Heart left ventricle (tissue), 16 donors: ENCODE data around the gene TENT5C. TPM values are rescaled to one million over a fixed set of nuclear protein-coding genes. Genes with fewer than 3 reads are reported as not detected.

Source experiments
- ATAC-seq, 4 donors: fragments of 200-7000 bp; cut with Tn5 transposase; one replicate each; pipeline ENCODE4 v1.9.1; 2020 to 2022; ENCODE audit warnings: moderate library complexity in 4 of 4, mild to moderate bottlenecking in 3 of 4, moderate number of reproducible peaks in 1 of 4
- DNase-seq, 5 donors: peaks; one replicate each; pipeline ENCODE4 v3.0.0-alpha.2; 2020
- H3K27ac ChIP-seq, 12 donors: fragments of 200-600 bp; sonication (generic) in 4 of 12; one replicate each; pipeline versions ENCODE4 v1.5.0 to v1.8.0; 2016 to 2022; ENCODE audit warnings: mild to moderate bottlenecking in 2 of 12
- H3K27me3 ChIP-seq, 9 donors: fragments of 200-600 bp; sonication (generic) in 2 of 9; one replicate each; pipeline versions ENCODE4 v1.5.1 to v1.8.0; 2016 to 2022; ENCODE audit warnings: mild to moderate bottlenecking in 3 of 9
- H3K36me3 ChIP-seq, 9 donors: fragments of 200-600 bp; sonication (generic) in 2 of 9; one replicate each; pipeline versions ENCODE4 v1.5.0 to v1.8.0; 2018 to 2022; ENCODE audit warnings: mild to moderate bottlenecking in 2 of 9
- H3K4me1 ChIP-seq, 12 donors: fragments of 200-600 bp; sonication (generic) in 4 of 12; one replicate each; pipeline versions ENCODE4 v1.5.0 to v1.8.0; 2016 to 2022; ENCODE audit warnings: mild to moderate bottlenecking in 3 of 12
- H3K4me3 ChIP-seq, 12 donors: fragments of 200-600 bp; sonication (generic) in 4 of 12; one replicate each; pipeline versions ENCODE4 v1.5.0 to v1.8.0; 2017 to 2022; ENCODE audit warnings: mild to moderate bottlenecking in 9 of 12, moderate library complexity in 4 of 12
- H3K9me3 ChIP-seq, 12 donors: fragments of 200-600 bp; sonication (generic) in 4 of 12; one replicate each; pipeline versions ENCODE4 v1.5.0 to v1.8.0; 2016 to 2022; ENCODE audit warnings: mild to moderate bottlenecking in 1 of 12
- CTCF ChIP-seq, 12 donors: fragments of 200-600 bp; sonication (generic) in 4 of 12; IDR thresholded peaks; one replicate each; pipeline versions ENCODE4 v1.5.0 to v1.8.0; 2018 to 2022; ENCODE audit warnings: antibody characterized with exemption in 12 of 12, mild to moderate bottlenecking in 5 of 12
- POLR2A ChIP-seq, 2 donors: fragments of 450-650 bp; IDR thresholded peaks; one replicate each; pipeline ENCODE4 v1.6.1; 2017; ENCODE audit warnings: antibody characterized with exemption in 2 of 2, mild to moderate bottlenecking in 2 of 2, moderate library complexity in 2 of 2
- WGBS, 4 donors: extraction: QIAGEN DNeasy Blood & Tissue Kit in 2 of 4; methylation state at CpG; one replicate each; pipeline versions ENCODE4 v1.1.5 to v1.1.7; 2013 to 2018; 5-methylcytosine and 5-hydroxymethylcytosine counted together
- intact Hi-C, 10 donors: fragments of 100-400 bp; cut with DNase I; formaldehyde crosslinking; loops; one replicate each; pipeline versions ENCODE4 v1.11.1 to v1.14.2; 2022
- polyA plus RNA-seq, 2 donors: library from polyadenylated mRNA; stranded (reverse); fragments of 200-250 nt; gene quantifications; one replicate each; pipeline ENCODE4 v1.2.3, GENCODE V29; 2013
- total RNA-seq, 9 donors: library from RNA; depleted of rRNA in 2 of 9; stranded (reverse); fragments of >200 nt in 2 of 9; fragmentation: NEBNext Ultra II Directional in 3 of 9; extraction: Animal tissue kit (Norgen Biotek cat#: 25700) in 3 of 9; gene quantifications; one replicate each; pipeline versions ENCODE4 v1.1.0 to v1.2.4, GENCODE V29; 2016 to 2023
- donor health status: ischemic (EF 13 %, LVEDD 7.1; RV severe dilation, severe dysfunction).
- donor health status: healthy with polysubstance abuse.
- donor health status: DM: no; HTN: yes; CAD: no.
- donor health status: DM: no; HTN: no; CAD: no.
- donor health status: ischemic (EF 25% LVEDD 6.9; RV normal size, moderate dysfunction).
- donor health status: ischemic (EF 25% LVEDD 5.7; RV mildly dilated, moderate dysfunction).
- donor health status: healthy.
- donor health status: DM: yes; HTN: yes; CAD: no.
- donor health status: ischemic (EF 35%, LVEDD 5.7; RV mildly dilated, moderate dysfunction).
- donor health status: nonischemic (EF 11% LVEDD 7.7; RV severe dilation, severe dysfunction).
- donor health status: DM: yes; HTN: yes; CAD: no.
- donor health status: PGD.
- donor health status: ischemic (EF 29% LVEDD 5.4; RV normal size, mild dysfunction).
- donor health status: nonischemic (EF 23%, LVEDD 6.1; RV moderate dilation, normal function).

TENT5C gene
- total and polyA plus RNA-seq, 11 donors = 3.7 to 21.6 (median 14.5) TPM

- WGBS, 4 donors = 79 to 93% (median 93%) methylated on average over 4 of the region's 4 CpGs
- Histone ChIP-seq H3K36me3 (no peaks in the 10 kb centered on the region), H3K9me3 (no peaks in the 10 kb centered on the region), H3K27ac (no peak overlapping the region), H3K4me3 (no peak overlapping the region), H3K27me3 (no peaks in the 10 kb centered on the region), H3K4me1 (no peaks in the 10 kb centered on the region)
- TF ChIP-seq POLR2A (IDR thresholded peaks at IDR 0.05) = no peak
- TF ChIP-seq CTCF (IDR thresholded peaks at IDR 0.05) = no peak
- DNase-seq (no peak), ATAC-seq (no peak)
- intact Hi-C loops = loop anchor here in 1 of 10 donors (10.0 kb wide), 1 partner anchor 62 kb away; no protein-coding TSS in a partner anchor
Measured at GRCh38 chr1:117642963-117643362, 37.1 kb downstream of the TENT5C start.

GRCh38 chr1:117643601-117644000 is 37.8 kb downstream of the TENT5C start:
- no peaks in the 10 kb centered on the region for H3K27me3 ChIP-seq

GRCh38 chr1:117644696-117645311 is 39.0 kb downstream of the TENT5C start:
- H3K36me3 ChIP-seq = no peaks in the 10 kb centered on the region
- no peak overlapping the region for H3K27ac ChIP-seq
- WGBS, 4 donors = 77 to 84% (median 80%) methylated on average over 3 of the region's 3 CpGs
- H3K9me3 ChIP-seq = no peaks in the 10 kb centered on the region
- no peak overlapping the region for H3K4me3 ChIP-seq
- TF ChIP-seq CTCF (IDR thresholded peaks at IDR 0.05) (no peak), POLR2A (IDR thresholded peaks at IDR 0.05) (no peak)
- no peak for ATAC-seq
- intact Hi-C loops = loop anchor here in 2 of 10 donors (5.0 to 10.0 kb wide), 2 partner anchors 60 to 67 kb away; no protein-coding TSS in a partner anchor
- no peak for DNase-seq
- no peaks in the 10 kb centered on the region for H3K27me3 ChIP-seq
- H3K4me1 ChIP-seq = no peaks in the 10 kb centered on the region

More at GRCh38 chr1:117643601-117644000, 37.8 kb downstream of the TENT5C start:
- no peaks in the 10 kb centered on the region for H3K4me1 ChIP-seq
- H3K36me3 ChIP-seq = no peaks in the 10 kb centered on the region
- WGBS, 4 donors = 77 to 83% (median 77%) methylated on average over 2 of the region's 2 CpGs
- intact Hi-C loops = loop anchor here in 1 of 10 donors (10.0 kb wide), 1 partner anchor 61 kb away; no protein-coding TSS in a partner anchor
- H3K4me3 ChIP-seq = no peak overlapping the region
- H3K27ac ChIP-seq = no peak overlapping the region
- DNase-seq = no peak
- TF ChIP-seq POLR2A (IDR thresholded peaks at IDR 0.05) (no peak), CTCF (IDR thresholded peaks at IDR 0.05) (no peak)
- no peaks in the 10 kb centered on the region for H3K9me3 ChIP-seq
- no peak for ATAC-seq

GRCh38 chr1:117645343-117645742 is 39.5 kb downstream of the TENT5C start:
- WGBS, 4 donors = 85 to 93% (median 88%) methylated on average over 4 of the region's 4 CpGs
- Histone ChIP-seq H3K36me3 (no peaks in the 10 kb centered on the region), H3K9me3 (no peaks in the 10 kb centered on the region), H3K4me1 (no peaks in the 10 kb centered on the region), H3K4me3 (no peak overlapping the region), H3K27ac (no peak overlapping the region), H3K27me3 (no peaks in the 10 kb centered on the region)
- ATAC-seq = no peak
- TF ChIP-seq POLR2A (IDR thresholded peaks at IDR 0.05) (no peak), CTCF (IDR thresholded peaks at IDR 0.05) (no peak)
- no peak for DNase-seq
- intact Hi-C loops = loop anchor here in 2 of 10 donors (5.0 to 10.0 kb wide), 2 partner anchors 59 to 67 kb away; no protein-coding TSS in a partner anchor
